Measurements from ENCODE around the gene MLN.

Gene MLN

GRCh38 chr6:33751771-33752645 lies 51.8 kb downstream of the MLN start:
- DNase-seq, result no peak

- DNase-seq, result no peak
Observed at GRCh38 chr6:33750244-33750991, 53.4 kb downstream of the MLN start.

- no peak for DNase-seq
Observed at GRCh38 chr6:33749401-33749800, 54.4 kb downstream of the MLN start.

- no peak for DNase-seq
Observed at GRCh38 chr6:33748841-33749240, 55.0 kb downstream of the MLN start.

- no peak for DNase-seq
Observed at GRCh38 chr6:33747823-33748222, 56.0 kb downstream of the MLN start.

- no peak for DNase-seq
Observed at GRCh38 chr6:33746651-33747100, 57.1 kb downstream of the MLN start, which contains the start of gene IP6K3. Gene IP6K3, minus strand, starts transcription at chr6:33746905. Its CDS starts 11,429 bp downstream, at chr6:33735476.

GRCh38 chr6:33746036-33746600 lies 57.7 kb downstream of the MLN start:
- DNase-seq, result no peak

GRCh38 chr6:33745548-33745947 lies 58.3 kb downstream of the MLN start:
- no peak for DNase-seq

- no peak for DNase-seq
Observed at GRCh38 chr6:33744895-33745546, 58.8 kb downstream of the MLN start.

Measured in CD4-positive, alpha-beta T cell treated with Interleukin-6 for 4 hours (primary cell).